GDM1 (cell line): ENCODE data around the gene DEK.
A peak's percentile ranks its signal among the peaks of the same experiment; 100 is the strongest.
"Not testable (repeated sequence)": the region's sequence is repeated elsewhere in the genome, so short reads cannot be mapped to it uniquely, and the experiment has no call there.

Experiments used
- DNase-seq: peaks from one replicate; lab custom pipeline; 2025; lab: John Stamatoyannopoulos, UW

DEK gene

DNA sequence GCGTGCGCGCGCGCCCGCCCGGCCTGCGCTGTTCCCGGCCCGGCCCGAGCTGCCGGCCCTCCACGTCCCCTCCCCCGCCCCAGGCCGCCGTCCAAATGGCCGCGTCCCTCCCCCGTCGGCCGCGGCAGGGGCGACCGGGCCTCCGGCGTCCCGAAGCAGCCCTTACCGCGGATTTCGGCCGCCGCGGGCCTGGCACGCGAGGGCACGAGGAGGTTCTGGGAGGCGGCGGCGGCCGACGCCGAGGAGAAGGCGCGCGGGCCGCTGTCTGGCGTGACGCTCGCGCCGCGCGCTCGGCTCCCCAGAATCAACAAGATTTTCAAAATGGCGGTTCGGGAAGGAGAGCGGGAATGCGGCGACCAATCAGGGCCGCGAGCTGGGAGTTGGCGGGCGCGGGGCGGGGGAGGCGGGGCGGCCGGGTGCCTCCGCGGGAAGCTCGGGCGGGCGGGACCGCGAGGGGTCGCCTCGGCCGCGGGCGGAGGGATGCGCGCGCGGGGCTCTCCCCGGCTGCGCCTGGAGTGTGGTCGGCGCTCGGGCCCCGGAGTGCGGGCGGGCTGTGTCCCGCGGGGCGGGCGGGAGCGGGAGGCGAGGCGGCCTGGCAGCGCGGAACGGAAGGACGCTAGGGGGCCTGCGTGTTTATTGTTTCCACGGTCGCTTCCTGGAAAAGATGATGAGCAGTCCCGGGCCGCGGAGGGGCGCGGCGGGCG is at the start of gene DEK:
Gene DEK, minus strand, starts transcription at position 312 of the 704 bp plus-strand sequence. CDS start 543 bp downstream, outside the sequence.
- DNase-seq = peak; percentile 76

DNA sequence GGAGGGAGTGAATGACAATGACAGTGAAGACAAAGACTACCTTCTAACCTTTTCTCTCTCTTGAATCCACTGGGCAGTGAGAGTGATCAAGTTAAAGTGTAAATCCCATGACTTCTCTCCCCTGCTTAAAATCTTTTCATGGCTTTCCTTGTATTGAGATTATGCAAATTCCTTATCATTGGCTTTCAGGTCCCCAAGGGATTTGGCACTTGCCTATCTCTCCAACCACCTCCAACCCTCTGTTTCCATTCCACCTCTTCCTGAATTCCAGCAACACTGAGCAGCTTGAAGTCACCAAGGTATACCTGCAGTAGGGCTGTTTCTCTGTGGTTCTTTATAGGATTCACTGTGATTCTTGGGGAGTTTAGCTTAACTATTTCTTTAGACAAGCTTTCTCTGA is 48.0 kb upstream of the DEK start:
- no peak for DNase-seq

DNA sequence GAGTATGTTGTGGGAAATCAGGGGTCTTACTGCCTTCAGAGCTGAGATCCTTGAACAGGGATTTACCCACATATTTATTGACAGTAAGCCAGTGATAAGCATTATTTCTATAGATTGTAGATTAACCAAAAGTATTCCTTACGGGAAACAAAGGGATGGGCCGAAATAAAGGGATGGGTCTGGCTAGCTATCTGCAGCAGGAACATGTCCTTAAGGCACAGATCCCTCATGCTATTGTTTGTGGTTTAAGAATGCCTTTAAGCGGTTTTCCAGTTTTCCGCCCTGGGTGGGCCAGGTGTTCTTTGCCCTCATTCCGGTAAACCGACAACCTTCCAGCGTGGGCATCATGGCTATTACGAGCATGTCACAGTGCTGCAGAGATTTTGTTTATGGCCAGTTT is 45.7 kb upstream of the DEK start:
- not testable (repeated sequence) for DNase-seq

DNA sequence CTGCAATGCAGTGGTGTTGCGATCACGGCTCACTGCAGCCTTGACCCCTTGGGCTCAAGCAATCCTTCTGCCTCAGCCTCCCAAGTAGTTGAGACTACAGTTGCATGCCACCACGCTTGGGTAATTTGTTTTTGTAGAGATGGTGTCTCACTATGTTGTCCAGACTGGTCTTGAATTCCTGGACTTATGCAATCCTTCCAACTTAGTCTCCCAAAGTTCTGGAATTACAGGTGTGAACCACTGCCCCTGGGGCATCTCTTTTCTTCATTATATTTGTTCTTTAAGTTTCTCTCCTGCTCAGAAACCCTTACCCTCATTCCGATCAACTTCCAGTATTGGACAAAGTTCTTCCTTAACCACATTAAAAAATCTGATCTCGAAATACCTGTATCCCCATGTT is 44.7 kb upstream of the DEK start:
- DNase-seq = no peak

GRCh38 chr6:18308070-18308735 is 43.9 kb upstream of the DEK start:
- no peak for DNase-seq

- no peak for DNase-seq
Observed at GRCh38 chr6:18306977-18307376, 42.6 kb upstream of the DEK start.

GRCh38 chr6:18302561-18303439 is 38.5 kb upstream of the DEK start:
- DNase-seq = no peak

GRCh38 chr6:18293076-18293904 is 29.0 kb upstream of the DEK start:
- no peak for DNase-seq

DNA sequence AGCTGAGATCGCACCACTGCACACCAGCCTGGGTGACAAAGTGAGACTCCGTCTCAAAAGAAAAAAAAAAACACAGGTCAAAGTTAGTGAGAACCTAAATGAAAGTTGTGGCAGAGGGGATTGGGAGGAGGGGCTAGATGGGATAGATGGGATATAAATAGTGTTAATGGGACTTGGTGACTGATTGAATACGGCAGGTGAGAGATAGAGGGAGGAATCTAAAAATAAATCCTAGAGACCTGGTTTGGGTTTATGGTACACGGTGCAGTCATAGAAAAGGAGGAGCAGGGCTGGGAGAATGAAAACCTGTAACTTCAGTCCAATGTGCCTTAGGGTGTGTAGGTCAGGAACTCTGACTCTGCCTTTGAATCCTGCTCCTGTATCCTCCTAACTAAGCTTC is 25.0 kb upstream of the DEK start:
- no peak for DNase-seq

DNA sequence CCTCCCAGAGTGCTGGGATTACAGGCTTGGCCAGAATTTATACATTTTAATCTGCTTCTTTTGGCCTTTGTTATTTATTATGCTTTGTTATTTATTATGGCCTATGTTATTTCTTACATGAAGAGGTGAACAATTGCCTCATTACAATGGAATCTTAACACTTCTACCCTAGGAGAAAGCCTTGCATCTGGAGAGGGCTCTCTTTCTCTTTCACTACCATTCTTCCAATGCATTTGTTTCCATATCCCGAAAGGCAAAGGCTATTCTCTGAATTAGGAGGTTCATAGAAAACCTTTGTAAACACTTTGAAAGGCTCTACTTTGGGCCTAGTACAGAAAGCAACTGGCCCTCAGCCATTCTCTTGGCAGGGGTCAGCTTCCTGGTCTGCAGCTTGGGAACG is 19.9 kb upstream of the DEK start:
- no peak for DNase-seq

DNA sequence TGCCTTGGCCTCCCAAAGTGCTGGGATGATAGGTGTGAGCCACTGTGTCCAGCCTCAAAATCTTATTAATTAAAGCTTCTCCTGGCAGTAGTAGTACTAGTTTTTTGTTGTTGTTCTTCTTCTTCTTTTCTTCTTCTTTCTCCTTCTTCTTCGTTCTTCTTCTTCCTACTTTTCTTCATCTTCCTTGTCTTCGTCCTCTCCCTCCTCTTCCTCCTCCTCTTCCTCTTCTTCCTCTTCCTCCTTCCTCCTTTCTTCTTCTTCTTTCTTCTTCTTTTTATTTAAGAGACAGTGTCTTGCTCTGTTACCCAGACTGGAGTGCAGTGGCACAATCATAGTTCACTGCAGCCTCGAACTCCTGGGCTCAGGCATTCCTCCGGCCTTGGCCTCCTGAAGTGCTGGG is 17.2 kb upstream of the DEK start:
- DNase-seq = no peak

GRCh38 chr6:18280084-18280483 is 15.8 kb upstream of the DEK start:
- no peak for DNase-seq

DNA sequence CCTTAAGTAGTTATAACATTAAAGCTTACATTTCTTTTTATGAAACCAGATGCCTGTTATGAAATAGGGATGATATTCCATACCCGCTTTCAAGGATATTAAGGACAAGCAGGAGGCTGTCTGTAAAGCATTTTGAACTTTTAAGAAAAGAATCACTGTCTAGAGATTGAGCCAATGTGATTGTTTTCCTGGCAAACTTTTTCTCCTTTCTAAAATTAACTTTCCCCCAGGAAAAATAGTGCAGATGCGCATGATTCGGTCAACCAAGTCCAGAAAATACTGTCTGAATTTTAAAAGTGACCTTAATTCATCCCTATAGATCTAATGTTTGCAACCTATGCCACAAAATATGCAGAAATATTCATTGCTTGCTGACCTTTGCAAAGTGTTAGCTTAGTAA is 15.1 kb upstream of the DEK start:
- no peak for DNase-seq

- no peak for DNase-seq
Observed at GRCh38 chr6:18277237-18278006, 13.1 kb upstream of the DEK start.

GRCh38 chr6:18276610-18277236 is 12.4 kb upstream of the DEK start:
- DNase-seq = no peak

DNA sequence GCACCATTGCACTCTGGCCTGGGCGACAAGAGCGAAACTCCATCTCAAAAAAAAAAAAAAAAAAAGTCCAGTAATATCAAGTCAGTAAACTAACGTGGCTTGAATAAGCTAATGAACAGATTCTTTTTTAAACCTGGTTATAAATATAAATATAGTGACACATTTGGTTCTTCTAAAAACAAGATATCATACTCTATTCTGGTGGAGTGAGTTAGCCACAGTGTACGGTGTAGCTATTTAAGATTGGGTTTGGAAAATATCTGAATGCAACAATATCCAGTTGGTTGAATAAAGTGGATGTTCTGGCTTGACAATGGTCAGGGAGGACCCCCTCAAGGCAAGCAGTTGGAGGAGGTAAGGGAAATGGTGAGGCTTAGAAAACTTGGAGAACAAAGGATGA is 5.9 kb upstream of the DEK start:
- DNase-seq = no peak

DNA sequence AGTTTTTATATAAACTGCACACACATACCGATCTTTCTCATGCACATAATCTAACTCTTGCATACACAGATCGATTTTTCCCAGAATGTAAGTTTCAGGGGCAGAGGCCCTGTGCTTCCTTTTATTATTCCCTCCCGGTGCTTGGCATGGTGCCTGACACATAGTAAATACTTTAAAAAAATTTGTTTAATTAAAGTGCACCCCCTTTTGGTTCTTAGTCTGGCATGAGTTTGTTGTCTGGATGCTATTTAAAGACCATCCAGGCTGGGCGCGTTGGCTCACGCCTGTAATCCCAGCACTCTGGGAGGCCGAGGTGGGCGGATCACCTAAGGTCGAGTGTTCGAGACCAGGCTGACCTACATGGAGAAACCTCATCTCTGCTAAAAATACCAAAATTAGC is 5.4 kb upstream of the DEK start:
- no peak for DNase-seq

GRCh38 chr6:18269253-18269652 is 4.9 kb upstream of the DEK start:
- DNase-seq = no peak

DNA sequence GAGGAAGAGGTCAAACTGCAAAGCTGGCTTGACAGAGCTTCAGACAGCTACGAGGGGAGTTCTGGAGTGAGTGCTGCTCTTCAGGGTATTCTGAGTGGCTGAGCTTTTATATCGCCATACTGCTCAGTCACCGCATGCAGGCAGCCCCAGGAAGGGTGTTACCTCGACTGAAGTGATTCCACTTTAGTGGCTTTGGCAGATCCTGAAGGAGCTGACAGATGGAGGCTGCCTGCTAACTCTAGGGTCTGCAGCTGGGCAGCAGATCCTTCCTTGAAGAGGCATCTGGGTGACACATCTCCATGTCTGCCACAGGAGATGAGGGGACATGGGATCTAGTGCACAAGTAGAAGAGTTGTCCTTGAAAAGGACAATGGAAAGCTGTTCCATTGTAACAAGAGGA is 3.7 kb upstream of the DEK start:
- no peak for DNase-seq

- DNase-seq = no peak
Observed at GRCh38 chr6:18266523-18266912, 2.2 kb upstream of the DEK start.
